ENCODE data around the gene TRAFD1. TPM values are rescaled to one million over a fixed set of nuclear protein-coding genes. Genes with fewer than 3 reads are reported as not detected.
"Not testable (repeated sequence)": the region's sequence is repeated elsewhere in the genome, so short reads cannot be mapped to it uniquely, and the experiment has no call there.

Gene TRAFD1
- total and polyA plus RNA-seq, 9 donors: 21.4 to 28.8 (median 23.6) TPM

GRCh38 chr12:112158461-112159145, 33.2 kb downstream of the TRAFD1 start:
- not testable (repeated sequence) for DNase-seq; H3K9me3 ChIP-seq (replicated peaks; ENCODE audit: control insufficient read depth, low read depth, low read length); H3K4me3 ChIP-seq (ENCODE audit: low read length); H3K4me1 ChIP-seq (ENCODE audit: control insufficient read depth, insufficient read depth, low read length); H3K27ac ChIP-seq (ENCODE audit: low read length); H3K27me3 ChIP-seq (ENCODE audit: control insufficient read depth, insufficient read depth, low read length)
- 99% methylated on average over 10 of the region's 11 CpGs for WGBS (ENCODE audit: insufficient coverage)
- H3K36me3 ChIP-seq (ENCODE audit: control insufficient read depth, insufficient read depth, low read length): peaks cover 64% of the 10 kb centered on the region

- H3K4me3 ChIP-seq (ENCODE audit: low read length): no peak overlapping the region
- WGBS (ENCODE audit: insufficient coverage): 100% methylated on average over 2 of the region's 6 CpGs
- no peak for DNase-seq
- peaks cover 64% of the 10 kb centered on the region for H3K36me3 ChIP-seq (ENCODE audit: control insufficient read depth, insufficient read depth, low read length)
- peaks cover 8% of the 10 kb centered on the region for H3K9me3 ChIP-seq (replicated peaks; ENCODE audit: control insufficient read depth, low read depth, low read length)
- no peak overlapping the region for H3K27ac ChIP-seq (ENCODE audit: low read length)
- H3K27me3 ChIP-seq (ENCODE audit: control insufficient read depth, insufficient read depth, low read length): no peaks in the 10 kb centered on the region
- H3K4me1 ChIP-seq (ENCODE audit: control insufficient read depth, insufficient read depth, low read length): no peaks in the 10 kb centered on the region
Measured at GRCh38 chr12:112159146-112159541, 33.8 kb downstream of the TRAFD1 start.

- Histone ChIP-seq H3K36me3 (ENCODE audit: control insufficient read depth, insufficient read depth, low read length) (peaks cover 64% of the 10 kb centered on the region), H3K4me3 (ENCODE audit: low read length) (no peak overlapping the region), H3K4me1 (ENCODE audit: control insufficient read depth, insufficient read depth, low read length) (no peaks in the 10 kb centered on the region), H3K27me3 (ENCODE audit: control insufficient read depth, insufficient read depth, low read length) (no peaks in the 10 kb centered on the region), H3K27ac (ENCODE audit: low read length) (no peak overlapping the region), H3K9me3 (replicated peaks; ENCODE audit: control insufficient read depth, low read depth, low read length) (peaks cover 8% of the 10 kb centered on the region)
- no peak for DNase-seq
- WGBS (ENCODE audit: insufficient coverage): 100% methylated on average over 3 of the region's 6 CpGs
Measured at GRCh38 chr12:112160611-112161010, 35.3 kb downstream of the TRAFD1 start.

GRCh38 chr12:112161711-112162110, 36.4 kb downstream of the TRAFD1 start:
- Histone ChIP-seq H3K9me3 (replicated peaks; ENCODE audit: control insufficient read depth, low read depth, low read length) (peaks cover 8% of the 10 kb centered on the region), H3K36me3 (ENCODE audit: control insufficient read depth, insufficient read depth, low read length) (peaks cover 75% of the 10 kb centered on the region), H3K4me1 (ENCODE audit: control insufficient read depth, insufficient read depth, low read length) (no peaks in the 10 kb centered on the region), H3K4me3 (ENCODE audit: low read length) (no peak overlapping the region), H3K27me3 (ENCODE audit: control insufficient read depth, insufficient read depth, low read length) (no peaks in the 10 kb centered on the region), H3K27ac (ENCODE audit: low read length) (no peak overlapping the region)
- WGBS (ENCODE audit: insufficient coverage): 79% methylated on average over 8 of the region's 9 CpGs
- no peak for DNase-seq

- peaks cover 81% of the 10 kb centered on the region for H3K36me3 ChIP-seq (ENCODE audit: control insufficient read depth, insufficient read depth, low read length)
- H3K4me1 ChIP-seq (ENCODE audit: control insufficient read depth, insufficient read depth, low read length): no peaks in the 10 kb centered on the region
- no peak overlapping the region for H3K4me3 ChIP-seq (ENCODE audit: low read length)
- peaks cover 8% of the 10 kb centered on the region for H3K9me3 ChIP-seq (replicated peaks; ENCODE audit: control insufficient read depth, low read depth, low read length)
- no peaks in the 10 kb centered on the region for H3K27me3 ChIP-seq (ENCODE audit: control insufficient read depth, insufficient read depth, low read length)
- DNase-seq: no peak
- H3K27ac ChIP-seq (ENCODE audit: low read length): no peak overlapping the region
- WGBS (ENCODE audit: insufficient coverage): 91% methylated on average over 7 of the region's 12 CpGs
Measured at GRCh38 chr12:112162241-112162790, 37.0 kb downstream of the TRAFD1 start.

GRCh38 chr12:112163056-112163455, 37.7 kb downstream of the TRAFD1 start:
- peaks cover 86% of the 10 kb centered on the region for H3K36me3 ChIP-seq (ENCODE audit: control insufficient read depth, insufficient read depth, low read length)
- H3K27me3 ChIP-seq (ENCODE audit: control insufficient read depth, insufficient read depth, low read length): no peaks in the 10 kb centered on the region
- WGBS (ENCODE audit: insufficient coverage): 87% methylated on average over 8 of the region's 8 CpGs
- no peak overlapping the region for H3K27ac ChIP-seq (ENCODE audit: low read length)
- no peak overlapping the region for H3K4me3 ChIP-seq (ENCODE audit: low read length)
- peaks cover 6% of the 10 kb centered on the region for H3K9me3 ChIP-seq (replicated peaks; ENCODE audit: control insufficient read depth, low read depth, low read length)
- H3K4me1 ChIP-seq (ENCODE audit: control insufficient read depth, insufficient read depth, low read length): no peaks in the 10 kb centered on the region
- no peak for DNase-seq

GRCh38 chr12:112163471-112163991, 38.2 kb downstream of the TRAFD1 start:
- H3K27me3 ChIP-seq (ENCODE audit: control insufficient read depth, insufficient read depth, low read length): no peaks in the 10 kb centered on the region
- H3K4me3 ChIP-seq (ENCODE audit: low read length): no peak overlapping the region
- H3K27ac ChIP-seq (ENCODE audit: low read length): no peak overlapping the region
- peaks cover 86% of the 10 kb centered on the region for H3K36me3 ChIP-seq (ENCODE audit: control insufficient read depth, insufficient read depth, low read length)
- 93% methylated on average over 22 of the region's 22 CpGs for WGBS (ENCODE audit: insufficient coverage)
- no peaks in the 10 kb centered on the region for H3K4me1 ChIP-seq (ENCODE audit: control insufficient read depth, insufficient read depth, low read length)
- no peak for DNase-seq
- peaks cover 4% of the 10 kb centered on the region for H3K9me3 ChIP-seq (replicated peaks; ENCODE audit: control insufficient read depth, low read depth, low read length)

GRCh38 chr12:112164011-112164660, 38.8 kb downstream of the TRAFD1 start:
- H3K27me3 ChIP-seq (ENCODE audit: control insufficient read depth, insufficient read depth, low read length): no peaks in the 10 kb centered on the region
- no peak for DNase-seq
- H3K27ac ChIP-seq (ENCODE audit: low read length): no peak overlapping the region
- H3K4me3 ChIP-seq (ENCODE audit: low read length): no peak overlapping the region
- H3K4me1 ChIP-seq (ENCODE audit: control insufficient read depth, insufficient read depth, low read length): no peaks in the 10 kb centered on the region
- peaks cover 86% of the 10 kb centered on the region for H3K36me3 ChIP-seq (ENCODE audit: control insufficient read depth, insufficient read depth, low read length)
- H3K9me3 ChIP-seq (replicated peaks; ENCODE audit: control insufficient read depth, low read depth, low read length): no peaks in the 10 kb centered on the region
- WGBS (ENCODE audit: insufficient coverage): 95% methylated on average over 19 of the region's 26 CpGs

- H3K36me3 ChIP-seq (ENCODE audit: control insufficient read depth, insufficient read depth, low read length): peaks cover 84% of the 10 kb centered on the region
- no peak for DNase-seq
- no peaks in the 10 kb centered on the region for H3K4me1 ChIP-seq (ENCODE audit: control insufficient read depth, insufficient read depth, low read length)
- H3K4me3 ChIP-seq (ENCODE audit: low read length): no peak overlapping the region
- H3K27ac ChIP-seq (ENCODE audit: low read length): no peak overlapping the region
- no peaks in the 10 kb centered on the region for H3K9me3 ChIP-seq (replicated peaks; ENCODE audit: control insufficient read depth, low read depth, low read length)
- no peaks in the 10 kb centered on the region for H3K27me3 ChIP-seq (ENCODE audit: control insufficient read depth, insufficient read depth, low read length)
- 90% methylated on average over 7 of the region's 13 CpGs for WGBS (ENCODE audit: insufficient coverage)
Measured at GRCh38 chr12:112165624-112166023, 40.3 kb downstream of the TRAFD1 start.

All from muscle of leg (tissue), 11 donors.